ENCODE results near the gene HIPK4. TPM values are rescaled to one million over a fixed set of nuclear protein-coding genes. Genes with fewer than 3 reads are reported as not detected.

HIPK4 gene
- total RNA-seq, 1 donor from 2014 or later: not detected

DNA sequence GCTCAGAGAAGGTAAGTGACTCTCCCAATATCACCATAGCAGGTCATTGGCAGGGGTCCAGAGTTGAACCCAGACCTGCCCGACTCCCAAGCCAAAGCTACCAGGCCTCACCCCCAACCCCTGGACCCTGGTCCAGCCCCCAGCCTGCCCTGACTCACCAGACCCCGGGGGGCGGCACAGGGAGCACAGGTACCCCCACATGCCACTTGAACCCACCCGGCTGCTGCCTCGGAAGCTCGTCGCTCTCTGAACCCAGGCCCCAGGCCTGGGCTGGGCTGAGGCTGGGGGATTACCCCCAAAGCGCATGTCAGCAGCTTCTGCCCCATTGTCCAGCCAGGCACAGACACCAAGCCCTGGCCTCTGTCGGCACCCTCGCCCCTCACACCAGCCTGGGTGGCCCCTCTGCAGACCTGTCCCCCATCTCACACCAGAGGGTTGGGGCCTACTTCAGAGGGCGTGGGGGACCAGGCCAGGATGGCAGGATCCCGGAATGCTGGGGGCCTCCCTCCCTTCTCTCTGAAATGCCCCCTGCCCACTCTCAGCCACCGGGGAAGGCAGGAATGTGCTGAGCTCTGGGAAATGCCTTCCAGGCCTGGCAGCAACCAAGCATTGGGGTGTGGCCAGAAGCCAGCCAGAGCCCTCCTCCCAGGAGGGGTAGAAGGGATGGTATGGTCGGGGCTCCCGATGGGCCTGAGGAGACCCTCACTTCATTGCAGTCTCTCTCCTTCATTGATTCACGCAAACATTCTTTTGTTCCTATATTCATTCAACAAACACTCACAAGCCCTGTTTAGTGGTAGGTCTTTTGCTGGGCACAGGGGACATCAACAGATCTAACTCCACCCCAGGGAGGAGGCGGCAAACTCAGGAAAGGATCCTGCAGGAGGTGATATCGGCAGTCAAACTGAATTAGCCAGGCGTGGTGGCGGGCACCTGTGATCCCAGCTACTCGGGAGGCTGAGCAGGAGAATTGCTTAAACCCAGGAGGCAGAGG is 24.9 kb upstream of the HIPK4 start:
- Histone ChIP-seq H3K36me3 (no peaks in the 10 kb centered on the region), H3K4me1 (peaks cover 21% of the 10 kb centered on the region), H3K4me2 (no peak overlapping the region), H3K9ac (no peak overlapping the region), H3K9me3 (ENCODE audit: low read depth) (no peaks in the 10 kb centered on the region), H3F3A (ENCODE audit: low read depth) (peaks cover 7% of the 10 kb centered on the region), H3K4me3 (no peak overlapping the region), H4K20me1 (ENCODE audit: low read depth) (no peaks in the 10 kb centered on the region), H3K27ac (no peak overlapping the region), H3K27me3 (no peaks in the 10 kb centered on the region), H3K79me2 (ENCODE audit: low read depth) (no peaks in the 10 kb centered on the region), H2AFZ (replicated peaks) (peak overlapping the region; percentile 22)
- Mint-ChIP-seq H3K4me3 (no peak overlapping the region), H3K4me1 (peaks cover 33% of the 10 kb centered on the region), H3K27ac (peak overlapping the region; percentile 85), H3K9me3 (no peaks in the 10 kb centered on the region), H3K27me3 (ENCODE audit: insufficient read depth, low read depth) (peaks cover 4% of the 10 kb centered on the region), H3K36me3 (no peaks in the 10 kb centered on the region)
- peak; percentile 4 for DNase-seq (ENCODE audit: low spot score)
- TF ChIP-seq EZH2 (IDR thresholded peaks at IDR 0.05) (no peak), EZH2phosphoT487 (IDR thresholded peaks at IDR 0.05) (no peak)
- TF ChIP-seq, protein P1, sequence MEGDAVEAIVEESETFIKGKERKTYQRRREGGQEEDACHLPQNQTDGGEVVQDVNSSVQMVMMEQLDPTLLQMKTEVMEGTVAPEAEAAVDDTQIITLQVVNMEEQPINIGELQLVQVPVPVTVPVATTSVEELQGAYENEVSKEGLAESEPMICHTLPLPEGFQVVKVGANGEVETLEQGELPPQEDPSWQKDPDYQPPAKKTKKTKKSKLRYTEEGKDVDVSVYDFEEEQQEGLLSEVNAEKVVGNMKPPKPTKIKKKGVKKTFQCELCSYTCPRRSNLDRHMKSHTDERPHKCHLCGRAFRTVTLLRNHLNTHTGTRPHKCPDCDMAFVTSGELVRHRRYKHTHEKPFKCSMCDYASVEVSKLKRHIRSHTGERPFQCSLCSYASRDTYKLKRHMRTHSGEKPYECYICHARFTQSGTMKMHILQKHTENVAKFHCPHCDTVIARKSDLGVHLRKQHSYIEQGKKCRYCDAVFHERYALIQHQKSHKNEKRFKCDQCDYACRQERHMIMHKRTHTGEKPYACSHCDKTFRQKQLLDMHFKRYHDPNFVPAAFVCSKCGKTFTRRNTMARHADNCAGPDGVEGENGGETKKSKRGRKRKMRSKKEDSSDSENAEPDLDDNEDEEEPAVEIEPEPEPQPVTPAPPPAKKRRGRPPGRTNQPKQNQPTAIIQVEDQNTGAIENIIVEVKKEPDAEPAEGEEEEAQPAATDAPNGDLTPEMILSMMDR (IDR thresholded peaks at IDR 0.05): no peak

DNA sequence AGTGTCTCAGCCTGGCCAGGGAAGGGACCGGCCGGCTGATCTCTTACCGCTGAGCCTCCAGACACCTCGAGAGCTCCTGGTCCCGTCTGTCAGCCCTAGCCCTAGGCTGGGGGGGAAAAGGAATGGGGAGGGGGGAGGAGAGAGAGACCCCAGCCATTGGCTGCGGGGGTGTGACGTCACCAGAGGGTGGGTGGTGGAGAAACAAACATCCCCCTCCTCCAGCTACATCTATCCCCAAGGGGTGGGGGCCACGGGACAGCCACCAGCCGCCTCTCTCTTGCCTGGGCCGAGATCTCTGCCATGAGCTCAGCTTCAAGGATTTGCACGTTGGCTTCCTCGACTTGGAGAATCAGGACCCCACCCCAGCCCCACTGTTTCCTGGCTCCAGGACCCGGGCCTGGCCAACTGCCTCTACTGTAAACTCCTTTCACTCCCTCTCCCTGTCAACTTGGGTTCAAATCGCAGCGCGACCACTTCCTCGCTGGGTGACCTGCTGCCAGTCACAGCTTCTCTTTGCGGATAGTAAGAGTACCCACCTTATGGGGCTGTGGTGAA is 23.4 kb upstream of the HIPK4 start, which contains the start of gene PRX:
TSS of gene PRX (minus strand) at position 88 of the 555 bp plus-strand sequence. CDS start 5,446 bp downstream, outside the sequence.
- no peaks in the 10 kb centered on the region for H4K20me1 ChIP-seq (ENCODE audit: low read depth)
- H3K9ac ChIP-seq: no peak within 1 kb of the TSS
- H3K4me1 ChIP-seq: peaks cover 24% of the 10 kb centered on the region
- H3K9me3 ChIP-seq (ENCODE audit: low read depth): no peaks in the 10 kb centered on the region
- H3K27me3 ChIP-seq: no peaks in the 10 kb centered on the region
- H3K79me2 ChIP-seq (ENCODE audit: low read depth): no peaks in the 10 kb centered on the region
- H3K4me1 Mint-ChIP-seq: peaks cover 36% of the 10 kb centered on the region
- peaks cover 2% of the 10 kb centered on the region for H3K27me3 Mint-ChIP-seq (ENCODE audit: insufficient read depth, low read depth)
- peak; percentile 72 for DNase-seq (ENCODE audit: low spot score)
- no peak for TF ChIP-seq EZH2 (IDR thresholded peaks at IDR 0.05)
- TF ChIP-seq EZH2phosphoT487 (IDR thresholded peaks at IDR 0.05): no peak
- TF ChIP-seq, protein P1 (IDR thresholded peaks at IDR 0.05): no peak
- no peaks in the 10 kb centered on the region for H3K36me3 ChIP-seq
- H2AFZ ChIP-seq (replicated peaks): peak within 1 kb of the TSS; percentile 85
- H3K27ac ChIP-seq: no peak within 1 kb of the TSS
- H3K36me3 Mint-ChIP-seq: no peaks in the 10 kb centered on the region
- H3K27ac Mint-ChIP-seq: peak within 1 kb of the TSS; percentile 85
- H3F3A ChIP-seq (ENCODE audit: low read depth): peaks cover 7% of the 10 kb centered on the region
- no peaks in the 10 kb centered on the region for H3K9me3 Mint-ChIP-seq
- H3K4me3 Mint-ChIP-seq: peak within 1 kb of the TSS; percentile 56
- peak within 1 kb of the TSS; percentile 1 for H3K4me2 ChIP-seq
- peak within 1 kb of the TSS; percentile 8 for H3K4me3 ChIP-seq

DNA sequence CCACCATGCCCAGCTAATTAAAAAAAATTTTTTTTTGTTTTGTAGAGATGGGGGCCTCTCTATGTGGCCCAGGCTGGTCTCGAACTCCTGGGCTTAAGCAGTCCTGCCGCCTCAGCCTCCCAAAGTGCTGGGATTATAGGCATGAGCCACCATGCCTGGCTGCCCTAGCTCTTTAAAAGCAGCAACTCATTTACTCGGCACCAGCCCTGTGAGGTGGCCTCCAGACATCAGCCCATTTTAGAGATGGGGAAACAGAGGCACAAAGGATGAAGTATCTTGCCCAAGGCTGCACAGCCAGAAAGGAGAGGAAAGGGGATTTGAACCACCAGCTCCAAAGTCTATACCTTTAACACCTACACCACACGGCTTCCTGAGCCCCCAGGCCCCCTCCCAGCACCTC is 22.9 kb upstream of the HIPK4 start:
- no peak overlapping the region for H2AFZ ChIP-seq (replicated peaks)
- peak overlapping the region; percentile 1 for H3K4me2 ChIP-seq
- H3K9ac ChIP-seq: no peak overlapping the region
- no peaks in the 10 kb centered on the region for H3K9me3 ChIP-seq (ENCODE audit: low read depth)
- Mint-ChIP-seq H3K9me3 (no peaks in the 10 kb centered on the region), H3K4me3 (no peak overlapping the region), H3K36me3 (no peaks in the 10 kb centered on the region), H3K27me3 (ENCODE audit: insufficient read depth, low read depth) (no peaks in the 10 kb centered on the region), H3K27ac (no peak overlapping the region), H3K4me1 (peaks cover 33% of the 10 kb centered on the region)
- no peaks in the 10 kb centered on the region for H3K79me2 ChIP-seq (ENCODE audit: low read depth)
- no peaks in the 10 kb centered on the region for H4K20me1 ChIP-seq (ENCODE audit: low read depth)
- no peak overlapping the region for H3K4me3 ChIP-seq
- DNase-seq (ENCODE audit: low spot score): no peak
- H3K36me3 ChIP-seq: no peaks in the 10 kb centered on the region
- TF ChIP-seq EZH2phosphoT487 (IDR thresholded peaks at IDR 0.05): no peak
- TF ChIP-seq, protein P1 (IDR thresholded peaks at IDR 0.05): no peak
- no peak for TF ChIP-seq EZH2 (IDR thresholded peaks at IDR 0.05)
- H3K27ac ChIP-seq: no peak overlapping the region
- H3F3A ChIP-seq (ENCODE audit: low read depth): peaks cover 7% of the 10 kb centered on the region
- peaks cover 24% of the 10 kb centered on the region for H3K4me1 ChIP-seq
- no peaks in the 10 kb centered on the region for H3K27me3 ChIP-seq

Data from neural progenitor cell (in vitro differentiated cells).